ENCODE results near the gene C16orf74. TPM values are rescaled to one million over a fixed set of nuclear protein-coding genes. Genes with fewer than 3 reads are reported as not detected.
A peak's percentile ranks its signal among the peaks of the same experiment; 100 is the strongest.

The C16orf74 gene
- total RNA-seq, 6 experiments from 2014 or later: 0.31 to 0.98 (median 0.70) TPM; not detected in 2

GRCh38 chr16:85781156-85781555 lies 30.3 kb upstream of the C16orf74 start:
- 0% methylated on average over 1 of the region's 10 CpGs for WGBS (ENCODE audit: insufficient coverage, low coverage, low lambda C conversion rate, missing lambda C conversion rate)
- H3K9me3 ChIP-seq: no peaks in the 10 kb centered on the region
- ATAC-seq (no peak), DNase-seq (no peak)
- TF ChIP-seq CTCF (IDR thresholded peaks at IDR 0.05) (no peak), POLR2A (IDR thresholded peaks at IDR 0.05) (no peak)
- intact Hi-C loops (cut with DNase I): no loop called here
- H3K27me3 ChIP-seq: no peaks in the 10 kb centered on the region
- peaks cover 0 to 16% (median 3%) of the 10 kb centered on the region in 4 donors for H3K4me1 ChIP-seq
- H3K27ac ChIP-seq: no peak overlapping the region
- peaks cover 0 to 28% (median 13%) of the 10 kb centered on the region in 4 donors for H3K36me3 ChIP-seq
- no peak overlapping the region for H3K4me3 ChIP-seq

- H3K4me1 ChIP-seq: peaks cover 0 to 16% (median 3%) of the 10 kb centered on the region in 4 donors
- TF ChIP-seq CTCF (IDR thresholded peaks at IDR 0.05) (no peak), POLR2A (IDR thresholded peaks at IDR 0.05) (no peak)
- H3K4me3 ChIP-seq: no peak overlapping the region
- ATAC-seq (no peak), DNase-seq (no peak)
- intact Hi-C loops (cut with DNase I): no loop called here
- H3K27me3 ChIP-seq: no peaks in the 10 kb centered on the region
- H3K9me3 ChIP-seq: no peaks in the 10 kb centered on the region
- no peak overlapping the region for H3K27ac ChIP-seq
- H3K36me3 ChIP-seq: peaks cover 0 to 28% (median 12%) of the 10 kb centered on the region in 4 donors
- WGBS (ENCODE audit: insufficient coverage, low coverage, low lambda C conversion rate, missing lambda C conversion rate): 91% methylated on average over 9 of the region's 26 CpGs
Observed at GRCh38 chr16:85780281-85780680, 29.4 kb upstream of the C16orf74 start.

- peak in 2 of 4 donors; percentile 19 to 25 for ATAC-seq
- no peak for DNase-seq
Observed at GRCh38 chr16:85778873-85779272, 28.0 kb upstream of the C16orf74 start.

GRCh38 chr16:85777583-85778310 lies 26.9 kb upstream of the C16orf74 start:
- no peaks in the 10 kb centered on the region for H3K9me3 ChIP-seq
- WGBS (ENCODE audit: insufficient coverage, low coverage, low lambda C conversion rate, missing lambda C conversion rate): 62% methylated on average over 2 of the region's 4 CpGs
- peaks cover 0 to 28% (median 12%) of the 10 kb centered on the region in 4 donors for H3K36me3 ChIP-seq
- ATAC-seq: no peak
- no peak for TF ChIP-seq CTCF (IDR thresholded peaks at IDR 0.05)
- no peak for TF ChIP-seq POLR2A (IDR thresholded peaks at IDR 0.05)
- DNase-seq: no peak
- no peak overlapping the region for H3K27ac ChIP-seq
- H3K4me1 ChIP-seq: peaks cover 0 to 16% (median 3%) of the 10 kb centered on the region in 4 donors
- no peak overlapping the region for H3K4me3 ChIP-seq
- intact Hi-C loops (cut with DNase I): no loop called here
- H3K27me3 ChIP-seq: no peaks in the 10 kb centered on the region

More at GRCh38 chr16:85778873-85779272, 28.0 kb upstream of the C16orf74 start:
- Histone ChIP-seq H3K27me3 (no peaks in the 10 kb centered on the region), H3K27ac (no peak overlapping the region), H3K4me3 (no peak overlapping the region), H3K4me1 (peaks cover 0 to 16% (median 3%) of the 10 kb centered on the region in 4 donors), H3K9me3 (no peaks in the 10 kb centered on the region), H3K36me3 (peaks cover 0 to 28% (median 12%) of the 10 kb centered on the region in 4 donors)
- intact Hi-C loops (cut with DNase I): no loop called here
- WGBS (ENCODE audit: insufficient coverage, low coverage, low lambda C conversion rate, missing lambda C conversion rate): 82% methylated on average over 9 of the region's 12 CpGs
- TF ChIP-seq CTCF (IDR thresholded peaks at IDR 0.05) (no peak), POLR2A (IDR thresholded peaks at IDR 0.05) (no peak)
